HepG2 (cell line): ENCODE results near the gene MN1. TPM values are rescaled to one million over a fixed set of nuclear protein-coding genes. Genes with fewer than 3 reads are reported as not detected.

ENCODE experiments used
- ATAC-seq: fragments of 200-7000 bp; cut with Tn5 transposase; 3 replicates; pipeline ENCODE4 v1.9.1; 2020; ENCODE audit warnings: mild to moderate bottlenecking, moderate library complexity
- BruUV-seq: library from RNA; stranded (reverse); fragments of 400-500 nt; replicated peaks from 2 replicates; lab custom pipeline; 2021; lab: Mats Ljungman, UMichigan
- CTCF ChIA-PET: fragments of 300-600 bp; formaldehyde crosslinking; extraction: SDS; loops from one replicate; lab custom pipeline; 2021; ENCODE audit warnings: low total read pairs, inconsistent platforms, low intra/inter-chr PET ratio; lab: Yijun Ruan, JAX
- POLR2A ChIA-PET: fragments of 350-600 bp; sonication (Branson Sonifier 250); formaldehyde crosslinking; loops from one replicate; lab custom pipeline; 2020; ENCODE audit warnings: antibody characterized with exemption, inconsistent platforms; lab: Yijun Ruan, JAX
- DNase-seq: peaks from one replicate; pipeline ENCODE4 v3.0.0-alpha.2; 2015; ENCODE audit warnings: low spot score
- FAIRE-seq: peaks from 3 replicates; lab custom pipeline; 2011; peaks lifted over from hg19 to GRCh38; lab: Jason Lieb, UNC
- H2AFZ ChIP-seq: one replicate; pipeline ENCODE4 v1.6.1; 2011; ENCODE audit warnings: low read length, inconsistent platforms
- H3K27ac ChIP-seq: fragments of 300-600 bp; 3 replicates; pipeline ENCODE4 v1.8.0; 2011; ENCODE audit warnings: mixed run types, mild to moderate bottlenecking, mixed read lengths, low read length, inconsistent platforms; ENCODE audit not compliant: insufficient read depth; ENCODE audit errors: extremely low read length
- H3K27me3 ChIP-seq, 2 experiments: fragments of 200-600 bp in 1 of 2; 2 replicates in 1 of 2; 3 replicates in 1 of 2; pipeline versions ENCODE4 v1.6.0 to v1.8.0; 2011; ENCODE audit warnings: low read length in 2 of 2, mild to moderate bottlenecking in 2 of 2, moderate library complexity in 2 of 2, inconsistent platforms in 1 of 2; ENCODE audit not compliant: insufficient read depth in 2 of 2, control insufficient read depth in 1 of 2
- H3K36me3 ChIP-seq, 2 experiments: fragments of 200-600 bp in 1 of 2; replicated peaks in 1 of 2; 2 replicates in 1 of 2; 3 replicates in 1 of 2; pipeline versions ENCODE4 v1.5.1 to v1.8.0; 2011; ENCODE audit warnings: low read length in 2 of 2, inconsistent platforms in 1 of 2; ENCODE audit not compliant: insufficient read depth in 2 of 2, control insufficient read depth in 1 of 2
- H3K4me1 ChIP-seq: 2 replicates; pipeline ENCODE4 v1.5.1; 2012; ENCODE audit warnings: low read length, inconsistent platforms; ENCODE audit not compliant: insufficient read depth
- H3K4me2 ChIP-seq: 2 replicates; pipeline ENCODE4 v1.6.0; 2011; ENCODE audit warnings: low read depth, low read length, inconsistent platforms
- H3K4me3 ChIP-seq, 3 experiments: fragments of 200-600 bp in 1 of 3; sonication (generic), shearing (Covaris generic) in 1 of 3; replicated peaks in 1 of 3; 2 replicates each; pipeline ENCODE4 v1.5.1; 2011 to 2016; ENCODE audit warnings: low read length in 3 of 3, inconsistent platforms in 2 of 3, low read depth in 2 of 3, mild to moderate bottlenecking in 2 of 3, control low read depth in 1 of 3, mixed read lengths in 1 of 3; ENCODE audit not compliant: insufficient read depth in 1 of 3
- H3K79me2 ChIP-seq: one replicate; pipeline ENCODE4 v1.6.1; 2011; ENCODE audit warnings: low read length, inconsistent platforms; ENCODE audit not compliant: insufficient read depth
- H3K9ac ChIP-seq: 2 replicates; pipeline ENCODE4 v1.6.0; 2011; ENCODE audit warnings: mild to moderate bottlenecking, low read depth, low read length, inconsistent platforms; ENCODE audit not compliant: insufficient read depth
- H3K9me3 ChIP-seq: 2 replicates; pipeline ENCODE4 v1.5.1; 2012; ENCODE audit warnings: mild to moderate bottlenecking, low read length
- H4K20me1 ChIP-seq: 2 replicates; pipeline ENCODE4 v1.6.0; 2011; ENCODE audit warnings: inconsistent platforms, mild to moderate bottlenecking, low read length, moderate library complexity; ENCODE audit not compliant: insufficient read depth
- ATRX ChIP-seq: sonication (generic); formaldehyde crosslinking; IDR thresholded peaks from 2 replicates; pipeline ENCODE4 v1.4.0; 2020; ENCODE audit warnings: missing genetic modification reagents, borderline replicate concordance
- ELF4 ChIP-seq: sonication (generic); formaldehyde crosslinking; IDR thresholded peaks from 2 replicates; pipeline ENCODE4 v1.5.0; 2020; ENCODE audit warnings: missing genetic modification reagents, mild to moderate bottlenecking, moderate library complexity, borderline replicate concordance
- SAP130 ChIP-seq: IDR thresholded peaks from 2 replicates; pipeline ENCODE4 v1.6.1; 2016; ENCODE audit warnings: low read depth
- SATB2 ChIP-seq: sonication (generic); formaldehyde crosslinking; IDR thresholded peaks from 2 replicates; pipeline ENCODE4 v1.5.0; 2020; ENCODE audit warnings: missing genetic modification reagents
- SRSF1 ChIP-seq: fragments of 200-400 bp; formaldehyde crosslinking; optimal IDR thresholded peaks from 2 replicates; pipeline ENCODE3; 2017; ENCODE audit warnings: mild to moderate bottlenecking, low read depth, low read length, moderate library complexity
- ZBTB42 ChIP-seq: sonication (generic); formaldehyde crosslinking; IDR thresholded peaks from 2 replicates; pipeline ENCODE4 v1.5.0; 2020; ENCODE audit warnings: mild to moderate bottlenecking, missing genetic modification reagents
- ZBTB7A ChIP-seq: sonication (generic); formaldehyde crosslinking; IDR thresholded peaks from 2 replicates; pipeline ENCODE4 v1.8.0; 2022; ENCODE audit warnings: mild to moderate bottlenecking, missing genetic modification reagents
- ZFP62 ChIP-seq: sonication (generic); formaldehyde crosslinking; IDR thresholded peaks from 2 replicates; pipeline ENCODE4 v1.4.0; 2020; ENCODE audit warnings: missing genetic modification reagents
- ZNF296 ChIP-seq: sonication (generic); formaldehyde crosslinking; conservative IDR thresholded peaks from 2 replicates; pipeline ENCODE4 v1.5.0; 2020; ENCODE audit warnings: mild to moderate bottlenecking, missing genetic modification reagents
- ZNF431 ChIP-seq: sonication (generic); formaldehyde crosslinking; IDR thresholded peaks from 2 replicates; pipeline ENCODE4 v1.9.0; 2022; ENCODE audit warnings: missing genetic modification reagents, low read depth, mild to moderate bottlenecking, borderline replicate concordance
- ZNF644 ChIP-seq: IDR thresholded peaks from 2 replicates; pipeline ENCODE4 v1.6.1; 2016; ENCODE audit warnings: low read depth
- WGBS: methylation state at CpG from one replicate; pipeline ENCODE4 v1.1.6; 2017; ENCODE audit warnings: low lambda C conversion rate; 5-methylcytosine and 5-hydroxymethylcytosine counted together
- in situ Hi-C: cut with HindIII; loops from 2 replicates; pipeline ENCODE4 v1.10.0; 2017; ENCODE audit warnings: low pct_unique_long_range_greater_than_20kb; ENCODE audit not compliant: extremely low pct_ligation_motif_present
- intact Hi-C: fragments of 100-400 bp; cut with micrococcal nuclease; formaldehyde crosslinking; loops from one replicate; pipeline ENCODE4 v1.10.0; 2022; ENCODE audit not compliant: unreplicated experiment
- polyA plus RNA-seq, 8 experiments: library from polyadenylated mRNA; depleted of rRNA in 3 of 8; stranded (reverse) in 7 of 8; unstranded in 1 of 8; fragments of >200 nt; fragmentation: Illumina TruSeq in 4 of 8; extraction: Trizol in 4 of 8; gene quantifications; 2 replicates each; pipeline versions ENCODE4 v1.2.1 to v1.2.3, GENCODE V29; 2011 to 2016; ENCODE audit warnings: low read depth in 4 of 8, missing spikeins in 1 of 8, mixed read lengths in 1 of 8; ENCODE audit not compliant: insufficient read depth in 1 of 8
- total RNA-seq, 5 experiments: library from RNA; depleted of rRNA; stranded (reverse); fragments of >200 nt; fragmentation: Illumina TruSeq; extraction: Trizol; gene quantifications; 2 replicates each; pipeline ENCODE4 v1.2.3, GENCODE V29; 2016; ENCODE audit warnings: low read depth in 1 of 5
- TF ChIP-seq, protein P1 (sequence below): sonication (generic); formaldehyde crosslinking; conservative IDR thresholded peaks from 2 replicates; pipeline ENCODE4 v1.4.0; 2020; ENCODE audit warnings: missing genetic modification reagents
- TF ChIP-seq, protein P2 (sequence below): sonication (generic); formaldehyde crosslinking; IDR thresholded peaks from 2 replicates; pipeline ENCODE4 v1.4.0; 2020; ENCODE audit warnings: missing genetic modification reagents, mild to moderate bottlenecking, borderline replicate concordance
- TF ChIP-seq, protein P3 (sequence below): sonication (generic); formaldehyde crosslinking; IDR thresholded peaks from 2 replicates; pipeline ENCODE4 v1.9.0; 2021; ENCODE audit warnings: missing genetic modification reagents, borderline replicate concordance

Gene MN1
- total and polyA plus RNA-seq, 2 of the 13 experiments (the other 11 are each of a cell fraction or from before 2014, with no cell fraction given) = 0.01 TPM; not detected in 1

DNA sequence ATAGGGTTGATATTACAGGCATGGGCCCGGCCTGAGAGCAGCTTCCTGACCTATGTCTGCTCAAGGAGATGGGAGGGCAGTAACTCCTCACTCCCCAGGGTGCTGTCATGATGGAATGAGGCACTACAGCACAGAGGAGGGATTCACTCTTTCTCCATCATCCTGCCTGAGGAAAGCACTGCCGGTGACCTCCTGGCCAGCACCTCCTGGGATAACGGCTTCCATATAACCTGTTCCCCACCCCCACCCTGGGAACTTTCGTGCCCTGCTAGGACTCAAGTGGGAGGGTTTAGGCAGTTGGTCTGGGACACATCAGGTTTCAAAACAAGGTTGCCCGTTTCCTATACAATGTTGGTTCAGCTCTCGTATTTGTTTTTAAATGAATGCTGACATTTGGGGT is 42.7 kb upstream of the MN1 start:
- no TSS peak for BruUV-seq
- TF ChIP-seq, protein P1, sequence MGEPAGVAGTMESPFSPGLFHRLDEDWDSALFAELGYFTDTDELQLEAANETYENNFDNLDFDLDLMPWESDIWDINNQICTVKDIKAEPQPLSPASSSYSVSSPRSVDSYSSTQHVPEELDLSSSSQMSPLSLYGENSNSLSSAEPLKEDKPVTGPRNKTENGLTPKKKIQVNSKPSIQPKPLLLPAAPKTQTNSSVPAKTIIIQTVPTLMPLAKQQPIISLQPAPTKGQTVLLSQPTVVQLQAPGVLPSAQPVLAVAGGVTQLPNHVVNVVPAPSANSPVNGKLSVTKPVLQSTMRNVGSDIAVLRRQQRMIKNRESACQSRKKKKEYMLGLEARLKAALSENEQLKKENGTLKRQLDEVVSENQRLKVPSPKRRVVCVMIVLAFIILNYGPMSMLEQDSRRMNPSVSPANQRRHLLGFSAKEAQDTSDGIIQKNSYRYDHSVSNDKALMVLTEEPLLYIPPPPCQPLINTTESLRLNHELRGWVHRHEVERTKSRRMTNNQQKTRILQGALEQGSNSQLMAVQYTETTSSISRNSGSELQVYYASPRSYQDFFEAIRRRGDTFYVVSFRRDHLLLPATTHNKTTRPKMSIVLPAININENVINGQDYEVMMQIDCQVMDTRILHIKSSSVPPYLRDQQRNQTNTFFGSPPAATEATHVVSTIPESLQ = no peak
- TF ChIP-seq ZNF296 (CRISPR knock-in tag) = no peak
- no peak for TF ChIP-seq SRSF1
- no peak for TF ChIP-seq SATB2 (CRISPR knock-in tag)
- TF ChIP-seq ZBTB7A (CRISPR knock-in tag) = no peak
- TF ChIP-seq, protein P2, sequence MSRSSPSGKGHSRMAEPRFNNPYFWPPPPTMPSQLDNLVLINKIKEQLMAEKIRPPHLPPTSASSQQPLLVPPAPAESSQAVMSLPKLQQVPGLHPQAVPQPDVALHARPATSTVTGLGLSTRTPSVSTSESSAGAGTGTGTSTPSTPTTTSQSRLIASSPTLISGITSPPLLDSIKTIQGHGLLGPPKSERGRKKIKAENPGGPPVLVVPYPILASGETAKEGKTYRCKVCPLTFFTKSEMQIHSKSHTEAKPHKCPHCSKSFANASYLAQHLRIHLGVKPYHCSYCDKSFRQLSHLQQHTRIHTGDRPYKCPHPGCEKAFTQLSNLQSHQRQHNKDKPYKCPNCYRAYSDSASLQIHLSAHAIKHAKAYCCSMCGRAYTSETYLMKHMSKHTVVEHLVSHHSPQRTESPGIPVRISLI (CRISPR knock-in tag) = no peak
- TF ChIP-seq ZNF644 (CRISPR knock-in tag) = no peak
- no peak for TF ChIP-seq SAP130
- TF ChIP-seq ZBTB42 = no peak
- TF ChIP-seq ZFP62 (CRISPR knock-in tag) = no peak
- TF ChIP-seq ELF4 (CRISPR knock-in tag) = no peak
- TF ChIP-seq, protein P3, sequence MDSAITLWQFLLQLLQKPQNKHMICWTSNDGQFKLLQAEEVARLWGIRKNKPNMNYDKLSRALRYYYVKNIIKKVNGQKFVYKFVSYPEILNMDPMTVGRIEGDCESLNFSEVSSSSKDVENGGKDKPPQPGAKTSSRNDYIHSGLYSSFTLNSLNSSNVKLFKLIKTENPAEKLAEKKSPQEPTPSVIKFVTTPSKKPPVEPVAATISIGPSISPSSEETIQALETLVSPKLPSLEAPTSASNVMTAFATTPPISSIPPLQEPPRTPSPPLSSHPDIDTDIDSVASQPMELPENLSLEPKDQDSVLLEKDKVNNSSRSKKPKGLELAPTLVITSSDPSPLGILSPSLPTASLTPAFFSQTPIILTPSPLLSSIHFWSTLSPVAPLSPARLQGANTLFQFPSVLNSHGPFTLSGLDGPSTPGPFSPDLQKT = no peak
- TF ChIP-seq ATRX (CRISPR knock-in tag) = no peak
- no peak for TF ChIP-seq ZNF431 (CRISPR knock-in tag)
- TF ChIP-seq, all 625 proteins: peak for 0
- Histone ChIP-seq H4K20me1 (no peaks in the 10 kb centered on the region; the same call in 1 of the 2 replicates), H3K36me3 (peaks cover 1 to 12% of the 10 kb centered on the region in 2 experiments; a peak in 3 of 5 replicates), H3K4me1 (peaks cover under 1% of the 10 kb centered on the region; the same call in 1 of the 2 replicates), H3K27ac (no peak overlapping the region), H3K4me2 (no peak overlapping the region), H3K4me3 (no peak overlapping the region), H3K9me3 (no peaks in the 10 kb centered on the region), H3K9ac (no peak overlapping the region), H3K79me2 (no peaks in the 10 kb centered on the region), H2AFZ (no peak overlapping the region), H3K27me3 (no peaks in the 10 kb centered on the region)
- CTCF ChIA-PET = no interaction called here
- ATAC-seq (no peak), DNase-seq (no peak), FAIRE-seq (no peak)
- POLR2A ChIA-PET = no interaction called here
- intact Hi-C loops (no loop called here), in situ Hi-C loops (loop anchor here (10.0 kb wide), 1 partner anchor 61 kb away; no protein-coding TSS in a partner anchor)
- 91% methylated on average over 5 of the region's 6 CpGs for WGBS
